ENCODE measurements around the gene VSIG10L2.

Gene VSIG10L2

GRCh38 chr11:125975634-125976033 lies 29.8 kb downstream of the VSIG10L2 start:
- H3K27ac ChIP-seq, result no peak overlapping the region
- TF ChIP-seq CTCF (conservative IDR thresholded peaks at IDR 0.05) (no peak), ZFX (IDR thresholded peaks at IDR 0.05) (no peak)

DNA sequence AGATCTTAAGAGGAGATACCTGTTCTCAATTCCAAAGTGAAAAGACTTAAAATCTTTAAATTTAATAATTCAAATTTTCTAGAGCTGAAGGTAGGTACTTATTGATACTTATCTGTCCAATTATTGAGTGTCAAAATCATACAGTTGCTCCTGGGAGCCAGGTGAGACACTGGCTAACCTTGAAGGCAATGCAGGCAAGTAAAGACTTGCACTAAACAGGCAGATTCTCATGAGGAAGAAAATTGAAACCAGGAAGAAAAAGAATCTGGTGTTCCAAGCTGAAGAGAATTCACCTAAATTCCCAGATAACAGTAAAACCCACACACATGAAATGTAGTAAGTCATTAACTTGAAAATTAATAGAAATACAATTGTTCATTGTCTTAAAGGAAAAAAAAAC lies 30.3 kb downstream of the VSIG10L2 start:
- H3K27ac ChIP-seq, result no peak overlapping the region
- no peak for TF ChIP-seq CTCF (conservative IDR thresholded peaks at IDR 0.05)
- no peak for TF ChIP-seq ZFX (IDR thresholded peaks at IDR 0.05)

- TF ChIP-seq CTCF (conservative IDR thresholded peaks at IDR 0.05), result no peak
- no peak for TF ChIP-seq ZFX (IDR thresholded peaks at IDR 0.05)
Measured at GRCh38 chr11:125977333-125977732, 31.5 kb downstream of the VSIG10L2 start.

GRCh38 chr11:125978181-125978716 lies 32.4 kb downstream of the VSIG10L2 start:
- no peak for TF ChIP-seq ZFX (IDR thresholded peaks at IDR 0.05)
- TF ChIP-seq CTCF (conservative IDR thresholded peaks at IDR 0.05), result no peak
- H3K27ac ChIP-seq, result no peak overlapping the region

More at GRCh38 chr11:125977333-125977732, 31.5 kb downstream of the VSIG10L2 start:
- no peak overlapping the region for H3K27ac ChIP-seq

- H3K27ac ChIP-seq, result no peak overlapping the region
- TF ChIP-seq ZFX (IDR thresholded peaks at IDR 0.05), result no peak
- TF ChIP-seq CTCF (conservative IDR thresholded peaks at IDR 0.05), result no peak
Measured at GRCh38 chr11:125978778-125979407, 33.0 kb downstream of the VSIG10L2 start.

GRCh38 chr11:125979511-125979910 lies 33.7 kb downstream of the VSIG10L2 start:
- no peak overlapping the region for H3K27ac ChIP-seq
- TF ChIP-seq ZFX (IDR thresholded peaks at IDR 0.05) (no peak), CTCF (conservative IDR thresholded peaks at IDR 0.05) (no peak)

DNA sequence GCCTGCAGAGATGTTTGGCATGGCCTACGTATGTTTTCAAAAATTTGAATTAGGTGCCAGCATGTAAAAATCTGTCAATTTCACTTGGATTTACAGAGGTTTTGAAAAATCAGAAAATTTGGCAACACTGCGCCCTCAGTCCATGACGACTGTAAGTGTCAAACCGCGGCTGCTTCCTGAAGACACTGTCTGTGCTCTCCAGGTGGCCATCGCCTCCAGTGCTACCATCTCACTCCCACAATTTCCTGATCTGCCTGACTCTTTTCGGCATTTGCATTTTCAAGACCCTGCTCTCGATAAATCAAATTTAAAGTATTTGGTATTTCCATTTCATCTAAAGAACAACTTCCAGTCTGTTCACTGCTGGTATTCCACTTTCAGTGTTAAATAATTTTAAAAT lies 34.6 kb downstream of the VSIG10L2 start:
- TF ChIP-seq ZFX (IDR thresholded peaks at IDR 0.05) (no peak), CTCF (conservative IDR thresholded peaks at IDR 0.05) (no peak)

More for the DNA sequence above, 34.6 kb downstream of the VSIG10L2 start:
- H3K27ac ChIP-seq, result no peak overlapping the region
